Vagina (tissue), 2 donors: ENCODE measurements around the gene BBS4.

Experiments used
- POLR2A ChIP-seq, 2 donors: fragments of 450-650 bp; IDR thresholded peaks; one replicate each; pipeline ENCODE4 v1.6.1; 2017; ENCODE audit warnings: antibody characterized with exemption in 2 of 2, mild to moderate bottlenecking in 2 of 2, moderate library complexity in 2 of 2
- TF ChIP-seq, protein P1 (sequence below), 3 experiments: fragments of 450-650 bp in 2 of 3; fragments of 200-600 bp in 1 of 3; sonication (generic) in 1 of 3; IDR thresholded peaks; one replicate each; pipeline ENCODE4 v1.5.1; 2017 to 2019; ENCODE audit warnings: antibody characterized with exemption in 3 of 3, mild to moderate bottlenecking in 2 of 3, moderate library complexity in 2 of 3

DNA sequence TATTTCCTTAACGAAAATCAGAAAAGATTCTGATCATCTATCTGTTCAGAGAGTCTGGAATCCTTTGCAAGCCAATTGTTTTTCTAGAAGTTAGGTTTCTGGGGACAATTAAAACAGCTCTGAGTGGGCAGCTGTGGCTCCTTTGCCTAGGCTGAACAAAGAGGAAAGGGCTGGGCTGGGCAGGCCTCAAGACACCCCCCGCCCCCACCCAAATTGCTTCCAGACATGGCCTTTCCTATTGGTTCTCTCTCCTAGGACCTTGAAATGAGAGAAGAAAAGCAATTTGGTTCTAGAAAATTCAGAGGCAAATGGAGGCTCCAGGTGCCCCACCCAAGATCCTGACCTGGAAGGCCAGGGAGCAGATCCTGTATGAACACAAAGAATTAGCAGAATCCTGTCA, 99.8 kb downstream of the BBS4 start:
- TF ChIP-seq, protein P1, sequence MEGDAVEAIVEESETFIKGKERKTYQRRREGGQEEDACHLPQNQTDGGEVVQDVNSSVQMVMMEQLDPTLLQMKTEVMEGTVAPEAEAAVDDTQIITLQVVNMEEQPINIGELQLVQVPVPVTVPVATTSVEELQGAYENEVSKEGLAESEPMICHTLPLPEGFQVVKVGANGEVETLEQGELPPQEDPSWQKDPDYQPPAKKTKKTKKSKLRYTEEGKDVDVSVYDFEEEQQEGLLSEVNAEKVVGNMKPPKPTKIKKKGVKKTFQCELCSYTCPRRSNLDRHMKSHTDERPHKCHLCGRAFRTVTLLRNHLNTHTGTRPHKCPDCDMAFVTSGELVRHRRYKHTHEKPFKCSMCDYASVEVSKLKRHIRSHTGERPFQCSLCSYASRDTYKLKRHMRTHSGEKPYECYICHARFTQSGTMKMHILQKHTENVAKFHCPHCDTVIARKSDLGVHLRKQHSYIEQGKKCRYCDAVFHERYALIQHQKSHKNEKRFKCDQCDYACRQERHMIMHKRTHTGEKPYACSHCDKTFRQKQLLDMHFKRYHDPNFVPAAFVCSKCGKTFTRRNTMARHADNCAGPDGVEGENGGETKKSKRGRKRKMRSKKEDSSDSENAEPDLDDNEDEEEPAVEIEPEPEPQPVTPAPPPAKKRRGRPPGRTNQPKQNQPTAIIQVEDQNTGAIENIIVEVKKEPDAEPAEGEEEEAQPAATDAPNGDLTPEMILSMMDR (IDR thresholded peaks at IDR 0.05) = no peak
- no peak for TF ChIP-seq POLR2A (IDR thresholded peaks at IDR 0.05)
